PC-9 (cell line): ENCODE data around the gene HLX.

ENCODE experiments used
- EZH2 ChIP-seq: fragments of 200-600 bp; sonication (generic); IDR thresholded peaks from 2 replicates; pipeline ENCODE4 v1.8.0; 2017; ENCODE audit warnings: antibody characterized with exemption, low read depth
- TF ChIP-seq, protein P1 (sequence below): fragments of 200-600 bp; sonication (generic); conservative IDR thresholded peaks from 2 replicates; pipeline ENCODE4 v1.6.1; 2017; ENCODE audit warnings: mixed run types, antibody characterized with exemption, mild to moderate bottlenecking, moderate library complexity

DNA sequence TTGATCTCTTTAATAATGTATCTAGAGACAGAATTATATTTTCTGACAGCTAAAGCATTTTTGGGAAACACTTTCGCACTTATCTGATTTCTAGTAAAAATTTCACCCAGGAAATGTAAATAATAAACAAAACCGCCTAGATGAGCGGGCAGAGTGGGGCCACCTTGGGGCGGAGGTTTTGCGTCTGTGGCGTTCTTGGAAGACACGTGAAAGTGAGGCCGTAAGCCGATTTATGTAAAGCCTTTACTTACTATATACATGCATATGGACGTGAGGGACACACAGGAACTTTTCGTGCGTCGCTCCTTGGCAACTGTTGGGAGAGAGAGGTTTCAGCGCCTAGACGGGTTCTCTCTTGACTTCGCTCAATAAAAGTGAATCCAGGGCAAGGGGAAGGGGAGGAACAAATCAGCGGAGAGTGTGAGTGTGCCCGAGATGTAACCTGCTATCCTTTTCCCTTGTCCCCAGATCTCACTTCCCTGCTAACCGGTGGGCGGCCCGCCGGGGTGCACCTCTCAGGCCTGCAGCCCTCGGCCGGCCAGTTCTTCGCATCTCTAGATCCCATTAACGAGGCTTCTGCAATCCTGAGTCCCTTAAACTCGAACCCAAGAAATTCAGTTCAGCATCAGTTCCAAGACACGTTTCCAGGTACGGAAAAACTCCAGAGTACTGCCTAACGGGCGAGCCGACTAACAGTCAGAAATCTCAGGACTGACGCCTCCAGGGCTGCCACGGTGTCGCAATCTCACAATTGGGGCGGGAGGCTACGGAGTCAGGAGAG, 1.7 kb downstream of the HLX start:
- TF ChIP-seq, protein P1, sequence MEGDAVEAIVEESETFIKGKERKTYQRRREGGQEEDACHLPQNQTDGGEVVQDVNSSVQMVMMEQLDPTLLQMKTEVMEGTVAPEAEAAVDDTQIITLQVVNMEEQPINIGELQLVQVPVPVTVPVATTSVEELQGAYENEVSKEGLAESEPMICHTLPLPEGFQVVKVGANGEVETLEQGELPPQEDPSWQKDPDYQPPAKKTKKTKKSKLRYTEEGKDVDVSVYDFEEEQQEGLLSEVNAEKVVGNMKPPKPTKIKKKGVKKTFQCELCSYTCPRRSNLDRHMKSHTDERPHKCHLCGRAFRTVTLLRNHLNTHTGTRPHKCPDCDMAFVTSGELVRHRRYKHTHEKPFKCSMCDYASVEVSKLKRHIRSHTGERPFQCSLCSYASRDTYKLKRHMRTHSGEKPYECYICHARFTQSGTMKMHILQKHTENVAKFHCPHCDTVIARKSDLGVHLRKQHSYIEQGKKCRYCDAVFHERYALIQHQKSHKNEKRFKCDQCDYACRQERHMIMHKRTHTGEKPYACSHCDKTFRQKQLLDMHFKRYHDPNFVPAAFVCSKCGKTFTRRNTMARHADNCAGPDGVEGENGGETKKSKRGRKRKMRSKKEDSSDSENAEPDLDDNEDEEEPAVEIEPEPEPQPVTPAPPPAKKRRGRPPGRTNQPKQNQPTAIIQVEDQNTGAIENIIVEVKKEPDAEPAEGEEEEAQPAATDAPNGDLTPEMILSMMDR: no peak
- no peak for TF ChIP-seq EZH2
